Muscle layer of duodenum (tissue), 2 donors: ENCODE measurements around the gene BAG3.

Experiments
- H3K27ac ChIP-seq: one replicate; pipeline ENCODE4 v1.7.0; 2013; ENCODE audit warnings: mild to moderate bottlenecking, low read length
- H3K27me3 ChIP-seq: one replicate; pipeline ENCODE4 v1.7.0; 2013; ENCODE audit warnings: low read depth, mild to moderate bottlenecking, control low read depth, low read length
- H3K36me3 ChIP-seq, 2 donors: one replicate each; pipeline ENCODE4 v1.7.0; 2013; ENCODE audit warnings: low read length in 2 of 2, control low read depth in 1 of 2, mild to moderate bottlenecking in 1 of 2; ENCODE audit not compliant: insufficient read depth in 2 of 2, control insufficient read depth in 1 of 2
- H3K4me1 ChIP-seq, 2 donors: one replicate each; pipeline ENCODE4 v1.7.0; 2013; ENCODE audit warnings: low read length in 2 of 2, mild to moderate bottlenecking in 2 of 2, control low read depth in 1 of 2, moderate library complexity in 1 of 2; ENCODE audit not compliant: insufficient read depth in 2 of 2, control insufficient read depth in 1 of 2
- H3K4me3 ChIP-seq, 2 donors: one replicate each; pipeline ENCODE4 v1.7.0; 2013; ENCODE audit warnings: low read length in 2 of 2, low read depth in 1 of 2, mild to moderate bottlenecking in 1 of 2
- H3K9me3 ChIP-seq, 2 donors: one replicate each; pipeline ENCODE4 v1.7.0; 2013; ENCODE audit warnings: low read length in 2 of 2, control low read depth in 1 of 2, mild to moderate bottlenecking in 1 of 2; ENCODE audit not compliant: control insufficient read depth in 1 of 2
- donor health status: healthy.

BAG3 gene

DNA sequence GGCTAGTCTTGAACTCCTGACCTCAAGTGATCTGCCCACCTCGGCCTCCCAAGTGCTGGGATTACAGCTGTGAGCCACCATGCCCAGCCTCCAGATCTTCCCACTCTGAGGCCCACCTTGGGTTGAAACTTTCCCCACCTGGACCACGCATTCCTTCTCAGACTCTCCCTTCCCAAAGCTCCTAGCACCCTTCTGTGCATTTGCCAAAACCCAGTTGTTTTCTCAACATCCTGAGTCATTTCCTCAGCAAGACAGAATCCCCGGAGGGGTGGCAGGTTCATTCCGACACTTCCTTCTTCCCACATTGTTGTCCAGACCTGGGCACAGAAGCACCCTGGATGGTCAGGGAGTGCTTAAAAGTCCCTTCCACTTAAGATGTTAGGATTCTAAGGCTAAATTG lies 28.9 kb downstream of the BAG3 start:
- peaks cover 0 to 3% of the 10 kb centered on the region in 2 donors for H3K4me1 ChIP-seq
- H3K36me3 ChIP-seq, result peaks cover 13 to 23% of the 10 kb centered on the region in 2 donors
- H3K27ac ChIP-seq, result peak overlapping the region; percentile 10
- no peaks in the 10 kb centered on the region for H3K9me3 ChIP-seq
- H3K27me3 ChIP-seq, result no peaks in the 10 kb centered on the region
- no peak overlapping the region for H3K4me3 ChIP-seq

DNA sequence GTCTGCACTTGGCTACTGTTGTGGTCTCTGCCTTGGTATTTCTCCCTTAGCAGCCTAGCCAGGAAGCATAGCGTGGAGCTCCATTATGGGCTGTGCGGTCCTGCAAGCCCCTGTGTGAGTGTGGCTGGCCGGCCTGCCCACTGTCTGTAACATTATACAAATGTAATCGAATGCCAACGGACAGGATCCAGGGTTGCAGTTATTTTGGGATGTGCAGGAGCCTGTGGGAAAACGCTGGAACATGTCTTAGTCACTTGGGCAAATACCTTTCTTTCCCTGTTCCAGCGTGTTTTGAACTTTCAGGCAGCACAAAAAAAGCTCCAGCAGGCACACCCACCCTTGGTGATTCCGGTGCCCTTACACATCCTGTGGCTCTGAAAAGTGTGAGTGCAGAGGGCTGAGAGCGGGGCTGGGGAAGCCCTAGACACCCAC lies 29.5 kb downstream of the BAG3 start:
- Histone ChIP-seq H3K27me3 (no peaks in the 10 kb centered on the region), H3K27ac (peak overlapping the region; percentile 10), H3K36me3 (peaks cover 13 to 19% of the 10 kb centered on the region in 2 donors), H3K4me1 (peaks cover 0 to 3% of the 10 kb centered on the region in 2 donors), H3K4me3 (no peak overlapping the region), H3K9me3 (no peaks in the 10 kb centered on the region)

DNA sequence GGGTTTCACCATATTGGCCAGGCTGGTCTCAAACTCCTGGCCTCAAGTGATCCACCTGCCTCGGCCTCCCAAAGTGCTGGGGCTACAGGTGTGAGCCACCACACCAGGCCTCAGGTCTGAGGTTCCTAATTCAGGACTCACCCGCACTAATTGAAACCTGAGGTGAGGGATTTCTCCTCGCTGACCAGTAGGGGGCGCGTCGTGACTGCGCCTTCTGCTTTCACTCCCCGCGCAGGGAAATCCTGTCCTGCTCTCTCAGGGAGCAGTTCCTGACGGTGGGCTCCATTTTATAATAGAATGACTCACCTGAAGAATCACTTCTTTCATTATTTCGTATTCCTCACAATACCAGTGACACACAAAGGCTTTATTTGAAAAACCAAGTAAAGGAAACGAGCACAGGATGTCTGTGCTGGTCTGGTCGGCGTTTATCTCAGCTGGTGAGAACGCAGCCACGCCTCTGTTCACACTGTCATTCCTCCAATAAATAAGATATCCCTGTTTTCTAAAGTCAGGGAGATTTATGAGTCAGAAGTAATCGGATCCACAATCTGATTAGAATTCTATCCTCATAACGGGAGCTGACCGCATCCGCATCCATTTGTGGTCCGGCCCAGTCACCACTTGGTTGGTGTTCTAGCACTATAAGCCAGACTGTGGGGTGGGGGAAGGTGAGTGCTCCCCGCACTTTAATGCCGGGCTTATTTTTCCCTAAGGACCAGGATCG lies 35.4 kb downstream of the BAG3 start:
- no peaks in the 10 kb centered on the region for H3K27me3 ChIP-seq

DNA sequence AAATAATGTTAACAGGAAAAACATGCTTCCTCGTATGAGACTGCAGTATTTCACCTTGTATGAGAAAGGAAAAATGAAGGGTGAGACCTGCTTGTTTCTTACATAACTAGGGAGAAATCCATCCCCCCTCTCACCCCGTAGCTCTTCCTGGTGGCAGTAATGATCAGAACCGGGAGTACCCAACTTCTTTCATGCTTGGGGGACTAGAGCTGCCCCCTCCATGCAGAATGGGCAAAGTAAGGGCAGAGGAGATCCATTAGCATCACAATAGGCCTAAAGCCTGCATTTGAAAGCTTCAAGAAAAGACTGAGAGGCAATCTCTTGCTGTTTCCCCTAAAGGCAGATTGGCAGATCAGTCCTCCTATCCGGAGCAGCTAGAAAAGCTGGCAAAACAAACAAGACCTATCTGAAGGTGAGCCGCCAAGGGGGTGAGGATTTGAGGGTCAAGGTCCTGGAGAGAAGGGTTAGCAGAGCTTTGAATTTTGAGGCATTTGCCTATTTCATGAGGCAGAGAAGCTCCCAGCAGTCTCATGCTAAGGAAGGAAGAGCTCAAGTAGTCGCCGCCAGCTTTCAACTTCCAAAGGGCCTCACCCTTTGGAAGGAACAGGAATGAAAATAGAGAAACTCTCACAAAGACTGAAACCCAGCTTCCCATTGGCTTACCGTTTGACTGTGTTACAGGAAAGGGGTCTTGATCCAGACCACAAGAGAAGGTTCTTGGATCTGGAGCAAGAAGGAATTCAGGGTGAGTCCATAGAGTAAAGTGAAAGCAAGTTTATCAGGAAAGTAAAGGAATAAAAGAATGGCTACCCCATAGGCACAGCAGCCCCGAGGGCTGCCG lies 36.2 kb downstream of the BAG3 start:
- Histone ChIP-seq H3K9me3 (no peaks in the 10 kb centered on the region), H3K36me3 (no peaks in the 10 kb centered on the region), H3K27ac (peak overlapping the region; percentile 1), H3K27me3 (no peaks in the 10 kb centered on the region), H3K4me1 (peaks cover 0 to 4% of the 10 kb centered on the region in 2 donors), H3K4me3 (no peak overlapping the region)

More for the DNA sequence above, 35.4 kb downstream of the BAG3 start:
- H3K27ac ChIP-seq, result peak overlapping the region; percentile 1
- H3K36me3 ChIP-seq, result no peaks in the 10 kb centered on the region
- H3K9me3 ChIP-seq, result no peaks in the 10 kb centered on the region
- H3K4me3 ChIP-seq, result peak overlapping the region in 1 of 2 donors; percentile 38
- peaks cover 0 to 4% of the 10 kb centered on the region in 2 donors for H3K4me1 ChIP-seq

DNA sequence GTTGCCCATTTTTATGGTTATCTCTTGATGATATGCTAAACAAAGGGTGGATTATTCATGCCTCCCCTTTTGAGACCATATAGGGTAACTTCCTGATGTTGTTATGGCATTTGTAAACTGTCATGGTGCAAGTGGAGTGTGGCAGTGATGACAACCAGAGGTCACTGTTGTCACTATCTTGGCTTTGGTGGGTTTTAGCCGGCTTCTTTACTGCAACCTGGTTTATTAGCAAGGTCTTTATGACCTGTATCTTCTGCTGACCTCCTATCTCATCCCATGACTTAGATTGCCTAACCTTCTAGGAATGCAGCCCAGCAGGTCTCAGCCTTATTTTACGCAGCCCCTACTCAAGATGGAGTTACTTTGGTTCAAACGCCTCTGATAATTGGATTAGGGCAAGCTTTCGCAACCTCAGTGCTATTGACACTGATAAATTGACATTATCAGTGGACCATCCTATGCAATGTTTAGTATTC lies 36.9 kb downstream of the BAG3 start:
- no peaks in the 10 kb centered on the region for H3K36me3 ChIP-seq
- no peaks in the 10 kb centered on the region for H3K9me3 ChIP-seq
- H3K4me3 ChIP-seq, result no peak overlapping the region
- peaks cover 0 to 4% of the 10 kb centered on the region in 2 donors for H3K4me1 ChIP-seq
- H3K27me3 ChIP-seq, result no peaks in the 10 kb centered on the region
- H3K27ac ChIP-seq, result no peak overlapping the region

DNA sequence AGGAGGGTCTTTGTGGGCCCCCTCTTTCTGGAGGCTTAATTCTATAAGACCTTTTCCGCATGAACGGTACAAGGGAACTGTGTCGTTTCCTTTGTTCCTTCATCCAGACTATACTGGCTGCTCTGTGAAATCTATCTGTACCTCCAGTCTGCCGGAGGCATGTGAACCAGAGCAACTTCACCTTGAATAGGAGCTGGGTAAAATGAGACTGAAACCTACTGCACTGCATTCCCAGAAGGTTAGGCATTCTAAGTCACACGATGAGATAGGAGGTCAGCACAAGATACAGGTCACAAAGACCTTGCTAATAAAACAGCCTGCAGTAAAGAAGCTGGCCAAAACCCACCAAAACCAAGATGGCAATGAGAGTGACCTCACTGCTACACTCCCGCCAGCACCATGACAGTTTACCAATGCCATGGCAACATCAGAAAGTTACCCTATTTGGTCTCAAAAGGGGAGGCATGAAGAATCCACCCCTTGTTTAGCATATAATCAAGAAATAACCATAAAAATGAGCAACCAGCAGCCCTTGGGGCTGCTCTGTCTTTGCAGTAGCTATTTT lies 37.9 kb downstream of the BAG3 start:
- no peak overlapping the region for H3K4me3 ChIP-seq
- no peaks in the 10 kb centered on the region for H3K27me3 ChIP-seq
- H3K9me3 ChIP-seq, result no peaks in the 10 kb centered on the region
- peaks cover 0 to 4% of the 10 kb centered on the region in 2 donors for H3K4me1 ChIP-seq
- H3K36me3 ChIP-seq, result no peaks in the 10 kb centered on the region
- H3K27ac ChIP-seq, result no peak overlapping the region

DNA sequence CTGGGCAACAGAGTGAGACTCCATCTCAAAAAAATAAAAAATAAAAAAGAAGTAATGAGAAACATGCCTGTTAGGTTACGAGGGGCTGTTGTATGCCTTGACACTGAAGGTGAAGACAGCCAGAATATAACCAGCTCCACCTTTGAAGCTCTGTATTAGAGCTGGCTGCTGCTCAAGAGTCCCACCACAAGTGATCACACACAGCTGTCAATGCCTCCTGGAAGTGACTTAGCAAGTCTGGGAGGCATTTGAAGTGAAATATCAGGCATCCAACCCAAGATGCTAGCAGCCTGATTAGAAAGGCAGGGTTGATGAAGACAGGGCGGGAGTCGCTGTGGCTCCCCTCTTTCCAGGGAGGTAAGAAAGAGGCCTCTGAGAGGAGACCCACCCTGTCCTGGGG lies 40.5 kb downstream of the BAG3 start:
- H3K4me3 ChIP-seq, result no peak overlapping the region
- no peak overlapping the region for H3K27ac ChIP-seq
- H3K4me1 ChIP-seq, result peaks cover 0 to 3% of the 10 kb centered on the region in 2 donors
- no peaks in the 10 kb centered on the region for H3K27me3 ChIP-seq
- no peaks in the 10 kb centered on the region for H3K9me3 ChIP-seq
- H3K36me3 ChIP-seq, result no peaks in the 10 kb centered on the region

DNA sequence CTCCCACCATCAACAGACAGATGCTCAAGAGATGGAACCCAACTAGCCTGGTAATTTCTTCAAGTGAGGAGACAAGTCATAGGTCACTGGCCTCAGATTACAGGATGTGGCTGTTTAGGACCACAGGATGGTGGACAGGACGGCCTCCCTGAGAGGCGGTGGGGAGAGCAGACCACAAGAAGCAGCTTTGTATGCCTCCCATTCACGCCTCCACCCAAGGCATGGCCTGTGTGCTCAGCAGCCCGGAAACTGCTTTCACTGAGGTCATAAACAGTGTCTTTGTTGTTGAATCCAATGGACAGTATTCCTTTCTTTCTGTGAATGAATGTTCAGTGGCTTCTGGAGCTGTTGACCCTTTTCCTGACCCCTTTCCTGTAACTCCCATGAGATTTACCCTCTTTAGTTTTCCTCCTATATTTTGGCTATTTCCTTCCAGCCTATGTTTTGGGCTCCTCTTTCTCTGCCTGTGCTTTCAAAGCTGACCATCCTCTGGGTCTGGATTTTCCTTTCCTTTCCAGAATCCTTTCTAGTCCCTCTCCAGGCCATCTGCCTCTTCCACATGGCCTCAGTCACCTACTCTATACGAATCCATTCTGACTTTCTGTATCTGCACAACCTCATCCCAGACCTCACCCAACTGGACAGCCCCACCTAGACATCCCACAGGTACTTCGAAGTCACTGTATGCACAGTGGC lies 42.2 kb downstream of the BAG3 start:
- H3K36me3 ChIP-seq, result no peaks in the 10 kb centered on the region
- H3K9me3 ChIP-seq, result no peaks in the 10 kb centered on the region
- no peaks in the 10 kb centered on the region for H3K27me3 ChIP-seq
- H3K27ac ChIP-seq, result no peak overlapping the region
- no peaks in the 10 kb centered on the region for H3K4me1 ChIP-seq
- no peak overlapping the region for H3K4me3 ChIP-seq

DNA sequence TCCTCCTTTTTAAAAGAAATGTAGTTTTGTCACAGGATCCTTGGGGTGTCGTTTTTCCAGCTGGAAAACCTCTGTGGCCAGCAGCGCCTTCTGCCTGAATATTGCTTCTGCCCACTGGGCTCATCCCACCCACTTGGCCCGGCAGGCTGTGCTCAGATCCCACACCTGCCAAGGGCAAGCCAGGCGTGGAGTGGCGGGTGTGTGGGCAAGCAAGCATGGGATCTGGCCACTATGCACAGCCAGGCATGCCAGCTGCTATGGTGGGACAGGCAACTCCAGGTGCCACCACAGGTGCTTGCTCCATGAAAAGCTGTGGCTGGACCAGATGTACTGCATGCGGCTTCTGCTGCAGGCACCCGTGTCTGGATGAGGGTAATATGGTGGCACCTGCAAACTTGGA lies 43.4 kb downstream of the BAG3 start:
- Histone ChIP-seq H3K27me3 (no peaks in the 10 kb centered on the region), H3K36me3 (no peaks in the 10 kb centered on the region), H3K4me3 (no peak overlapping the region), H3K27ac (no peak overlapping the region), H3K4me1 (no peaks in the 10 kb centered on the region), H3K9me3 (no peaks in the 10 kb centered on the region)

DNA sequence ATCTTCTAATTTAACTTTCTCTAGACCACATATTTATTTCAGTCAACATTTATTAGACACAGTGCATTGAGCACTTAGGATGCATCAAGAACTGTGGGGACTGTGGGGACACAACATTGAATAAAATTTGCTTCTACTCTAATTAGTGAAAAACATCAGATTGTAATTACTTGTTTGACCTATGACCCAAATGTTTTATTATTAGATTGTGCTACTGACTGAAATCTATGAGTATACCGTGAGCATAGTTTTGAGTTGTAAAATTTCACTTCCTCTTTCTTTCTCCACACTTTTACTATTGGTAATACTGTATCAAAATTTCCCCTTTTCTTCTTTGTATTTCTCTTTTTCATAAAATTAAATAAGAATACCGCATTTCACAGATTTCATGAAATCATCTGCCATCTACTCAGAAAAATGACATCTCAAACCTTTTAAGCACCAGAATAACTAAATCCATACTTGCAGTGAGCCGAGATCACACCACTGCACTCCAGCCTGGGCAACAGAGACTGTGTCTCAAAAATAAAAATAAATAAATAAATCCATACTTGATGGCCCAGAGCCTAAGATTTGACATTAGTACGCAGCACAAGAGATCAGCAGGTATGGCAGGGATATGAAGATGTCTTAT lies 49.3 kb downstream of the BAG3 start:
- no peak overlapping the region for H3K27ac ChIP-seq
- H3K36me3 ChIP-seq, result no peaks in the 10 kb centered on the region
- no peak overlapping the region for H3K4me3 ChIP-seq
- H3K4me1 ChIP-seq, result peaks cover 0 to 4% of the 10 kb centered on the region in 2 donors
- H3K9me3 ChIP-seq, result no peaks in the 10 kb centered on the region
- H3K27me3 ChIP-seq, result no peaks in the 10 kb centered on the region
